22Rv1 (cell line): ENCODE data around the gene UNC50.

Source experiments
- ZFX ChIP-seq: fragments of 450-650 bp; IDR thresholded peaks from 2 replicates; pipeline ENCODE4 v1.6.1; 2017; ENCODE audit warnings: antibody characterized with exemption, borderline replicate concordance
- TF ChIP-seq, protein P1 (sequence below): fragments of 450-650 bp; IDR thresholded peaks from 2 replicates; pipeline ENCODE4 v1.5.1; 2017; ENCODE audit warnings: mild to moderate bottlenecking

DNA sequence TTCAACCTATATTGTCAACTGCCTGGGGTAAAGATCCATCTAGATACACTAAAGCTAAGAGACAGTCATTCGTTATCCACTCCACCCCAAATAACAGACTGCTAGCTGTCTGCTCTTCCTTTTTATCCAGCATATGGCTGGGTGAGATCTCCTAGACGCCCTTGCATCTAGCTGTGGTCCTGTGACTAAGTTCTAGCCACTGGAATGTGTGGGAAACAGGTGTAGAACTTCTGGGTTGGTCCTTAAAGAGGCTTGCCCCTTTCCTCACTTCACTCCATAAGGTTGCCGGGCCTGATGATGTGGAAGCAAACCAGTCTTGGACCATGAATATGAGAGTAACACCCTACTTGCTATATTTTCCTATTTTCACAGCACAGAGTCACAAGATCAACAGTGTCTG, 3.3 kb upstream of the UNC50 start:
- TF ChIP-seq, protein P1, sequence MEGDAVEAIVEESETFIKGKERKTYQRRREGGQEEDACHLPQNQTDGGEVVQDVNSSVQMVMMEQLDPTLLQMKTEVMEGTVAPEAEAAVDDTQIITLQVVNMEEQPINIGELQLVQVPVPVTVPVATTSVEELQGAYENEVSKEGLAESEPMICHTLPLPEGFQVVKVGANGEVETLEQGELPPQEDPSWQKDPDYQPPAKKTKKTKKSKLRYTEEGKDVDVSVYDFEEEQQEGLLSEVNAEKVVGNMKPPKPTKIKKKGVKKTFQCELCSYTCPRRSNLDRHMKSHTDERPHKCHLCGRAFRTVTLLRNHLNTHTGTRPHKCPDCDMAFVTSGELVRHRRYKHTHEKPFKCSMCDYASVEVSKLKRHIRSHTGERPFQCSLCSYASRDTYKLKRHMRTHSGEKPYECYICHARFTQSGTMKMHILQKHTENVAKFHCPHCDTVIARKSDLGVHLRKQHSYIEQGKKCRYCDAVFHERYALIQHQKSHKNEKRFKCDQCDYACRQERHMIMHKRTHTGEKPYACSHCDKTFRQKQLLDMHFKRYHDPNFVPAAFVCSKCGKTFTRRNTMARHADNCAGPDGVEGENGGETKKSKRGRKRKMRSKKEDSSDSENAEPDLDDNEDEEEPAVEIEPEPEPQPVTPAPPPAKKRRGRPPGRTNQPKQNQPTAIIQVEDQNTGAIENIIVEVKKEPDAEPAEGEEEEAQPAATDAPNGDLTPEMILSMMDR = no peak
- no peak for TF ChIP-seq ZFX
